HFFc6 (cell line): ENCODE results near the gene ICAM2. TPM values are rescaled to one million over a fixed set of nuclear protein-coding genes. Genes with fewer than 3 reads are reported as not detected.

Experiments used
- DNase-seq: peaks from one replicate; pipeline ENCODE4 v3.0.0-alpha.2; 2018
- H3K27ac Mint-ChIP-seq: 2 replicates; pipeline ENCODE4 v1.8.0; 2020; ENCODE audit warnings: mild to moderate bottlenecking, mixed read lengths
- H3K27me3 Mint-ChIP-seq: 2 replicates; pipeline ENCODE4 v1.8.0; 2021; ENCODE audit warnings: mild to moderate bottlenecking, moderate library complexity, mixed read lengths; ENCODE audit not compliant: insufficient read depth
- H3K36me3 Mint-ChIP-seq: 2 replicates; pipeline ENCODE4 v1.8.0; 2021; ENCODE audit warnings: low read depth, mixed read lengths
- H3K4me1 Mint-ChIP-seq: 2 replicates; pipeline ENCODE4 v1.8.0; 2020; ENCODE audit warnings: low read depth, mixed read lengths
- H3K4me3 Mint-ChIP-seq: 2 replicates; pipeline ENCODE4 v1.8.0; 2020; ENCODE audit warnings: mild to moderate bottlenecking, moderate library complexity, mixed read lengths
- H3K9me3 Mint-ChIP-seq: 2 replicates; pipeline ENCODE4 v1.8.0; 2020; ENCODE audit warnings: mild to moderate bottlenecking, mixed read lengths
- CTCF ChIP-seq: fragments of 200-600 bp; sonication (generic); IDR thresholded peaks from 2 replicates; pipeline ENCODE4 v1.5.0; 2021; ENCODE audit warnings: antibody characterized with exemption, mild to moderate bottlenecking
- total RNA-seq, 6 experiments: library from RNA; stranded (reverse); fragmentation: NEBNext Ultra II Directional; extraction: Animal tissue kit (Norgen Biotek cat#: 25700); gene quantifications; 2 replicates in 1 of 6; 3 replicates in 5 of 6; pipeline ENCODE4 v1.2.3, GENCODE V29; 2021

The ICAM2 gene
- total RNA-seq, 6 experiments from 2014 or later = 0.91 to 2.5 (median 1.3) TPM

GRCh38 chr17:63973247-63973646, 47.2 kb downstream of the ICAM2 start:
- Mint-ChIP-seq H3K27me3 (peaks cover 10% of the 10 kb centered on the region), H3K4me3 (no peak overlapping the region)
- no peak for DNase-seq

GRCh38 chr17:63972796-63973195, 47.6 kb downstream of the ICAM2 start, which contains the start of gene SCN4A:
Gene SCN4A, minus strand, starts transcription at chr17:63972918. Its CDS starts 77 bp downstream, at chr17:63972841.
- no peaks in the 10 kb centered on the region for H3K9me3 Mint-ChIP-seq
- DNase-seq = no peak
- no peak within 1 kb of the TSS for H3K4me3 Mint-ChIP-seq
- no peak within 1 kb of the TSS for H3K27ac Mint-ChIP-seq
- H3K36me3 Mint-ChIP-seq = no peaks in the 10 kb centered on the region
- H3K27me3 Mint-ChIP-seq = peaks cover 10% of the 10 kb centered on the region
- peaks cover 29% of the 10 kb centered on the region for H3K4me1 Mint-ChIP-seq
- no peak for TF ChIP-seq CTCF

More at GRCh38 chr17:63973247-63973646, 47.2 kb downstream of the ICAM2 start:
- H3K4me1 Mint-ChIP-seq = peaks cover 29% of the 10 kb centered on the region
- no peaks in the 10 kb centered on the region for H3K36me3 Mint-ChIP-seq
- no peaks in the 10 kb centered on the region for H3K9me3 Mint-ChIP-seq
- TF ChIP-seq CTCF = no peak
- H3K27ac Mint-ChIP-seq = no peak overlapping the region

- no peak for DNase-seq
- Mint-ChIP-seq H3K4me1 (peaks cover 10% of the 10 kb centered on the region), H3K27ac (no peak overlapping the region), H3K9me3 (no peaks in the 10 kb centered on the region), H3K4me3 (no peak overlapping the region), H3K27me3 (peaks cover 11% of the 10 kb centered on the region), H3K36me3 (no peaks in the 10 kb centered on the region)
- no peak for TF ChIP-seq CTCF
Observed at GRCh38 chr17:63969278-63969677, 51.2 kb downstream of the ICAM2 start.

GRCh38 chr17:63967953-63968352, 52.5 kb downstream of the ICAM2 start:
- no peaks in the 10 kb centered on the region for H3K9me3 Mint-ChIP-seq
- no peak overlapping the region for H3K27ac Mint-ChIP-seq
- DNase-seq = no peak
- H3K4me1 Mint-ChIP-seq = no peaks in the 10 kb centered on the region
- H3K36me3 Mint-ChIP-seq = no peaks in the 10 kb centered on the region
- no peak for TF ChIP-seq CTCF
- peaks cover 11% of the 10 kb centered on the region for H3K27me3 Mint-ChIP-seq
- H3K4me3 Mint-ChIP-seq = no peak overlapping the region

GRCh38 chr17:63966646-63967264, 53.7 kb downstream of the ICAM2 start:
- H3K27me3 Mint-ChIP-seq = peaks cover 13% of the 10 kb centered on the region
- no peaks in the 10 kb centered on the region for H3K9me3 Mint-ChIP-seq
- no peak for DNase-seq
- TF ChIP-seq CTCF = no peak
- H3K4me3 Mint-ChIP-seq = no peak overlapping the region
- H3K4me1 Mint-ChIP-seq = no peaks in the 10 kb centered on the region
- H3K27ac Mint-ChIP-seq = no peak overlapping the region
- no peaks in the 10 kb centered on the region for H3K36me3 Mint-ChIP-seq
